CD4-positive, alpha-beta T cell (primary cell): Measurements from ENCODE around the gene WDR91. TPM values are rescaled to one million over a fixed set of nuclear protein-coding genes. Genes with fewer than 3 reads are reported as not detected.

Experiments used
- ATAC-seq: fragments of 200-7000 bp; cut with Tn5 transposase; one replicate; pipeline ENCODE4 v1.10.0; 2022; ENCODE audit warnings: mild to moderate bottlenecking; ENCODE audit not compliant: poor library complexity
- CTCF ChIA-PET: fragments of 350-600 bp; sonication (Branson Sonifier 250); formaldehyde crosslinking; loops from one replicate; lab custom pipeline; 2021; ENCODE audit warnings: antibody characterized with exemption, inconsistent platforms; lab: Charles Lee
- POLR2A ChIA-PET: fragments of 350-600 bp; sonication (Branson Sonifier 250); formaldehyde crosslinking; loops from one replicate; lab custom pipeline; 2021; ENCODE audit warnings: antibody characterized with exemption, inconsistent platforms; lab: Charles Lee
- DNase-seq, 14 experiments: peaks; one replicate each; pipeline ENCODE4 v3.0.0-alpha.2; 2013 to 2020; ENCODE audit warnings: mixed read lengths in 2 of 14
- H3K27ac ChIP-seq, 2 donors: one replicate each; pipeline versions ENCODE4 v1.5.1 to v1.7.0; 2013; ENCODE audit warnings: low read length in 2 of 2, low read depth in 1 of 2, mild to moderate bottlenecking in 1 of 2
- H3K27me3 ChIP-seq, 2 experiments: 1 replicate in 1 of 2; 2 replicates in 1 of 2; pipeline versions ENCODE4 v1.6.1 to v1.7.0; 2013; ENCODE audit warnings: low read length in 2 of 2, control low read depth in 1 of 2, mild to moderate bottlenecking in 1 of 2, moderate library complexity in 1 of 2; ENCODE audit not compliant: insufficient read depth in 2 of 2, control insufficient read depth in 1 of 2
- H3K36me3 ChIP-seq: one replicate; pipeline ENCODE4 v1.6.1; 2013; ENCODE audit warnings: low read length, control low read depth; ENCODE audit not compliant: insufficient read depth
- H3K4me1 ChIP-seq: one replicate; pipeline ENCODE4 v1.6.1; 2013; ENCODE audit warnings: low read length, control low read depth; ENCODE audit not compliant: insufficient read depth
- H3K4me3 ChIP-seq: one replicate; pipeline ENCODE4 v1.5.1; 2013; ENCODE audit warnings: mild to moderate bottlenecking, low read length, moderate library complexity
- H3K9me3 ChIP-seq, 2 experiments: 1 replicate in 1 of 2; 2 replicates in 1 of 2; pipeline versions ENCODE4 v1.6.1 to v1.7.0; 2013; ENCODE audit warnings: low read length in 2 of 2, mild to moderate bottlenecking in 2 of 2, control low read depth in 1 of 2, moderate library complexity in 1 of 2; ENCODE audit not compliant: control insufficient read depth in 1 of 2, insufficient read depth in 1 of 2
- H3K27ac Mint-ChIP-seq: one replicate; pipeline ENCODE4 v1.8.0; 2020; ENCODE audit warnings: mixed read lengths
- H3K27me3 Mint-ChIP-seq: one replicate; pipeline ENCODE4 v1.8.0; 2021; ENCODE audit warnings: mixed read lengths
- H3K36me3 Mint-ChIP-seq: one replicate; pipeline ENCODE4 v1.8.0; 2021; ENCODE audit warnings: low read depth, mixed read lengths
- H3K4me1 Mint-ChIP-seq: one replicate; pipeline ENCODE4 v1.8.0; 2021; ENCODE audit warnings: low read depth, mixed read lengths
- H3K4me3 Mint-ChIP-seq: one replicate; pipeline ENCODE4 v1.8.0; 2020; ENCODE audit warnings: mild to moderate bottlenecking, mixed read lengths
- H3K9me3 Mint-ChIP-seq: one replicate; pipeline ENCODE4 v1.8.0; 2020; ENCODE audit warnings: mixed read lengths
- CTCF ChIP-seq: fragments of 200-600 bp; IDR thresholded peaks from one replicate; pipeline ENCODE4 v1.8.0; 2022; ENCODE audit warnings: antibody characterized with exemption, mild to moderate bottlenecking
- intact Hi-C, 2 experiments: fragments of 100-400 bp; cut with DNase I in 1 of 2; cut with micrococcal nuclease in 1 of 2; formaldehyde crosslinking; loops; one replicate each; pipeline versions ENCODE4 v1.15.1 to v1.9.0; 2023 to 2025; cut with DNase I, micrococcal nuclease
- total RNA-seq, 174 experiments: library from RNA in 2 of 174; stranded (reverse) in 2 of 174; gene quantifications; one replicate each; pipeline ENCODE4 v1.2.3 and lab custom pipeline; 2021 to 2026

The WDR91 gene
- total RNA-seq, 2 experiments from 2014 or later: 39.9 to 41.7 TPM

DNA sequence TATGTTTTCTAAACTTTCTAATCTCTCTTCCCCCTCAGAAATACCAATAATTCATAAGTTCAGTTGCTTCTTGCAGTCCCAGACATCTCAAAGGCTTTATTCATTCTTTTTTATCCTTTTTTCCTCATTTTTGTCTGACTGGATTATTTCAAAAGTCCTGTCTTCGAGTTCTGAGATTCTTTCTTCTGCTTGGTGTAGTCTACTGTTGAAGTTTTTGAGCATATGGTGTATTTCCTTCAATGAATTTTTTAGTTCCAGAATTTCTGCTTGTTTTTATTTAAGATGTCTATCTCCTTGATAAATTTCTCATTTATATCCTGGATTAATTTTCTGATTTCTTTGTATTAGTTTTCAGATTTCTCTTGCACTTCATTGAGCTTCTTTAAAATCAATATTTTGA, 55.0 kb downstream of the WDR91 start:
- Histone ChIP-seq H3K27me3 (no peaks in the 10 kb centered on the region), H3K9me3 (peaks cover 6 to 30% of the 10 kb centered on the region in 2 experiments), H3K4me1 (peaks cover 33% of the 10 kb centered on the region), H3K36me3 (peaks cover 28% of the 10 kb centered on the region), H3K27ac (no peak overlapping the region), H3K4me3 (no peak overlapping the region)
- no peak for DNase-seq
- ChIA-PET CTCF (no interaction called here), POLR2A (interaction anchor here (1.1 to 4.2 kb wide), 2 partner anchors 8 to 55 kb away, joined by 4 to 31 read pairs; partner anchors contain the start of genes TMEM140 and WDR91)
- Mint-ChIP-seq H3K27me3 (no peaks in the 10 kb centered on the region), H3K4me1 (peaks cover 68% of the 10 kb centered on the region), H3K36me3 (peaks cover 97% of the 10 kb centered on the region), H3K27ac (no peak overlapping the region), H3K4me3 (no peak overlapping the region), H3K9me3 (peaks cover 32% of the 10 kb centered on the region)
- no peak for ATAC-seq
- TF ChIP-seq CTCF: no peak
- intact Hi-C loops: no loop called here

GRCh38 chr7:135154734-135155133, 56.6 kb downstream of the WDR91 start:
- H3K27me3 Mint-ChIP-seq: no peaks in the 10 kb centered on the region
- Histone ChIP-seq H3K27me3 (no peaks in the 10 kb centered on the region), H3K27ac (no peak overlapping the region), H3K4me1 (peaks cover 34% of the 10 kb centered on the region), H3K9me3 (peaks cover 6 to 30% of the 10 kb centered on the region in 2 experiments), H3K4me3 (no peak overlapping the region), H3K36me3 (peaks cover 24% of the 10 kb centered on the region)
- no peak for TF ChIP-seq CTCF
- intact Hi-C loops: loop anchor here in 1 of 2 experiments (5.0 kb wide), 1 partner anchor 502 kb away; no protein-coding TSS in a partner anchor
- POLR2A ChIA-PET: no interaction called here
- peaks cover 87% of the 10 kb centered on the region for H3K36me3 Mint-ChIP-seq
- no peak overlapping the region for H3K27ac Mint-ChIP-seq
- no peak for DNase-seq
- ATAC-seq: no peak
- no peak overlapping the region for H3K4me3 Mint-ChIP-seq
- CTCF ChIA-PET: no interaction called here
- peaks cover 32% of the 10 kb centered on the region for H3K9me3 Mint-ChIP-seq
- peaks cover 72% of the 10 kb centered on the region for H3K4me1 Mint-ChIP-seq

DNA sequence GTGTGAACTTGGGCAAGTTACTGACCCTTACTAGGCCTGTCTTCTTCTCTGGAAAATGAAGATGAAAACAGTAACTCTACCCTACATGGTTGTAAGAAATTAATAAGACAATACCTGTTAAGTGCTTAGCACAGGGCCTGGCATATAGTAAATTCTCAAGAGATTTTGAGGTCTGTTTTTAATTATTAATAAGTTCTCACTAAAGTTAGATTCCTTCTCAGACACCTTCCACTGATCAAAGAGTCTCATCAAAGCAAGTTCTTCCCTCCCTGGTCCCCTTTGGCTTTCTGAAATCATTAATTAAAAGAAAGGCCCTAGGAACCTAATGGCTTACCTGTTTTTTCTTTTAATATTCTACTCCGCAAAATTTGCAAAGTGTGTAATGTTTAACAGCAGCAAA, 58.9 kb downstream of the WDR91 start:
- Histone ChIP-seq H3K9me3 (peaks cover 0 to 30% of the 10 kb centered on the region in 2 experiments), H3K36me3 (peaks cover 22% of the 10 kb centered on the region), H3K27ac (no peak overlapping the region), H3K4me1 (peaks cover 20% of the 10 kb centered on the region), H3K27me3 (no peaks in the 10 kb centered on the region), H3K4me3 (no peak overlapping the region)
- peaks cover 87% of the 10 kb centered on the region for H3K36me3 Mint-ChIP-seq
- H3K4me3 Mint-ChIP-seq: no peak overlapping the region
- DNase-seq (no peak), ATAC-seq (no peak)
- ChIA-PET POLR2A (no interaction called here), CTCF (interaction anchor here (7.2 kb wide), 1 partner anchor 17 kb away, joined by 53 read pairs; the partner anchor contains the start of gene CYREN)
- TF ChIP-seq CTCF: no peak
- no peaks in the 10 kb centered on the region for H3K27me3 Mint-ChIP-seq
- intact Hi-C loops: loop anchor here in 1 of 2 experiments (5.0 kb wide), 1 partner anchor 500 kb away; no protein-coding TSS in a partner anchor
- H3K27ac Mint-ChIP-seq: no peak overlapping the region
- peaks cover 32% of the 10 kb centered on the region for H3K9me3 Mint-ChIP-seq
- peaks cover 83% of the 10 kb centered on the region for H3K4me1 Mint-ChIP-seq
